T47D (cell line): ENCODE measurements around the gene CCDC15.
"Not testable (repeated sequence)": the region's sequence is repeated elsewhere in the genome, so short reads cannot be mapped to it uniquely, and the experiment has no call there.

ENCODE experiments used
- DNase-seq, 2 experiments: peaks; one replicate each; pipeline versions ENCODE4 v3.0.0 to v3.0.0-alpha.2; 2011 to 2012; ENCODE audit warnings: low read depth in 1 of 2, low spot score in 1 of 2
- JUND ChIP-seq: IDR thresholded peaks from 2 replicates; pipeline ENCODE4 v1.6.1; 2012; ENCODE audit warnings: low read depth
- in situ Hi-C: cut with HindIII; loops from 2 replicates; pipeline ENCODE4 v1.10.0; 2016; ENCODE audit warnings: low sequenced_read_pairs, low pct_unique_long_range_greater_than_20kb

CCDC15 gene

DNA sequence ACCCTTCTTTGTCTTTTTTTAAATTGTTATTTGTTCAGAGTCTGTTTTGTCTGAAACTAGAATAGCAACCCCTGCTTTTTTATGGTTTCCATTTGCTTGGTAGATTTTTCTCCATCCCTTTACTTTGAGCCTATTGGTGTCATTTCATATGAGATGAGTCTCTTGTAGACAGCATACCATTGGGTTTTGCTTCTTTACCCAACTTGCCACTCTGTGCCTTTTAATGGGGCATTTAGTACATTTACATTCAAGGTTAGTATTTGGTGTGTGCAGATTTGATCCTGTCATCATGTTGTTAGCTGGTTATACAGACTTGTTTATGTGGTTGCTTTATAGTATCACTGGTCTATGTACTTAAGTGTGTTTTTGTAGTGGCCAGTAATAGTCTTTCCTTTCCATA, 28.0 kb downstream of the CCDC15 start:
- TF ChIP-seq JUND: no peak
- DNase-seq: no peak
- in situ Hi-C loops: no loop called here

DNA sequence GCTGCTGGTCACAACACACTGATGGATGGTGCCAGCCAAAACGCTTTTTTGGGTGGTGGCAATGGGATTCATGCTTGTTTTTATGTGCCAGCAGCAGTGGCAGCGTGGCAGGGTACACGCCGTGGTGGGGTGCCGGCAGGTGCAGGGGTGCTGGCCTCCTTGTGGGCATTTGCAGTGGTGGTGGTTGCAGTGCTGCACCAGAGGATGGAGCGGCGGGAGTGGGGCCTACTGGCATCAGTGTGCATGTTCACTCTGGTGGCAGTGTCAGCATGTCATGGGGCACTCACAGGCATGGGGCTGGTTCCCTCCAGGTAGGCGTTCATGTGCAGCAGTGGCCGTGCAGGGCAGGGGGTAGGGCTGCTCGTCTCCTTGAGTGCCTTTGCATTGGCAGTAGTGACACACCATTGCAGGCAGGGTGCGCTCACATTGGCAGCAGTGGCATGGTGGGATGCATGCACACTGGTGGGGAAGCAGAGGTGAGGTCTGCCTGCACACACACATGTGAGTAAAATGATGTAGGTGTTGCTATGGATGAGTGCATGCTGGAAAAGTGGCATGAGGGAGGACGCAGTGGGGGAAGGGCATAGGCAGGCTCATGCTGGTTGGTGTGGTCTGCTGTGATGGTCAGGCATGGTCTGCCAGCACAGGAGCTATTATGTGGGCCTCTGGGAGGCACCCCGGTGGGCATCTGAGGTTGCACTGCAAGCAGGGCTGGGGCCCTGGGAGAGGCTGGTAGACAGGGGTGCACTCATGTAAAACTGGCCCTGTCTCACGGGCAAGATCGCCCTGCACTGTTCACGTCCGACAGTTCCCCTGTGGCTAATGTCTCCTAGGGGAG, 29.9 kb downstream of the CCDC15 start:
- in situ Hi-C loops: no loop called here
- no peak for TF ChIP-seq JUND
- no peak for DNase-seq

DNA sequence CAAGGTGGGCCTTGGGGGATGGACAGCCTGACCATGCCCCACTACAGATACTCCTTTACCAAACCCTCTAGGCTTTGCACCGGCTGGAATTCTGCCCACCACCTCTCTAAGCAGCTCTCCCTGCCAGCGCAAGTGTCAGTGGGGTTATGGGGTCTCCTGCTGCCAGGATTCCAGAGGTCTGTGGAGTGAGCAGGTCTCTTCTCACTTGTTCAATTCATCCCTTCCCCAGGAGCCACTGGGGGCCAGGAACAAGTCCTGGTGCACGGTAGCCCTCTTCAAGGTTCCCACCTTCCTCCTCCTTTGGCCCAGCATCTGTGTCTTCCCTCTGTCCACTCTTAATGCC, 30.5 kb downstream of the CCDC15 start:
- in situ Hi-C loops: no loop called here
- DNase-seq: no peak

DNA sequence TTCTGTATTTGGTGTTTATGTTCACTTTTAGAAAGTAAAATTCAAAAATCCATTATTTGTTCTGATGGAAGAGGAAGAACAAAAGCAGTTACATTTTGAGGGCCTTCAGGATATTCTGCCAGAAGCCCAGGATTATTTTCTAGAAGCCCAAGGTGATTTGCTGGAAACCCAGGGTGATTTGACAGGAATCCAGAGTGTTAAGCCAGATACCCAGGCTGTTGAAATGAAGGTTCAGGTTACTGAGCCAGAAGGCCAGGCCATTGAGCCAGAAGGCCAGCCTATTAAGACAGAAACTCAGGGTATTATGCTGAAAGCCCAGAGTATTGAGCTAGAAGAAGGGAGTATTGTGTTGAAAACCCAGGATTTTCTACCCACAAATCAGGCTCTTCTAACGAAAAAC, 33.1 kb downstream of the CCDC15 start:
- no peak for TF ChIP-seq JUND
- DNase-seq: no peak
- in situ Hi-C loops: no loop called here

More for the DNA sequence above, 30.5 kb downstream of the CCDC15 start:
- TF ChIP-seq JUND: no peak

DNA sequence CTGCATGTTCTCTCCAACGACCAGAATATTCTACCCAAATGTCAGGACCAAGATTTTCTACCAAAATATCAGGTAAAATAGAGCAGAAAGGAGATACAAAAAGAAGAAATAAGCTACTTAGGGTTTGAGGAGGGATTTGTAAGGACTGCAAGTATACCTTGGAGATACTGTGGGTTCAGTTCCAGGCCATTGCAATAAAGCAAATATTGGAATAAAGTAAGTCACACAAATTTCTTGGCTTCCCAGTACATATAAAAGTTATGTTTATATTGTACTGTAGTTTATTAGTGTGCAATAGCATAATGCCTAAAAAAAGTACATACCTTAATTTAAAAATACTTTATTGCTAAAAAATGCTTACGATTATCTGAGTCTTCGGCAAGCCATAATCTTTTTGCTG, 34.1 kb downstream of the CCDC15 start:
- DNase-seq: no peak
- no peak for TF ChIP-seq JUND
- in situ Hi-C loops: no loop called here

DNA sequence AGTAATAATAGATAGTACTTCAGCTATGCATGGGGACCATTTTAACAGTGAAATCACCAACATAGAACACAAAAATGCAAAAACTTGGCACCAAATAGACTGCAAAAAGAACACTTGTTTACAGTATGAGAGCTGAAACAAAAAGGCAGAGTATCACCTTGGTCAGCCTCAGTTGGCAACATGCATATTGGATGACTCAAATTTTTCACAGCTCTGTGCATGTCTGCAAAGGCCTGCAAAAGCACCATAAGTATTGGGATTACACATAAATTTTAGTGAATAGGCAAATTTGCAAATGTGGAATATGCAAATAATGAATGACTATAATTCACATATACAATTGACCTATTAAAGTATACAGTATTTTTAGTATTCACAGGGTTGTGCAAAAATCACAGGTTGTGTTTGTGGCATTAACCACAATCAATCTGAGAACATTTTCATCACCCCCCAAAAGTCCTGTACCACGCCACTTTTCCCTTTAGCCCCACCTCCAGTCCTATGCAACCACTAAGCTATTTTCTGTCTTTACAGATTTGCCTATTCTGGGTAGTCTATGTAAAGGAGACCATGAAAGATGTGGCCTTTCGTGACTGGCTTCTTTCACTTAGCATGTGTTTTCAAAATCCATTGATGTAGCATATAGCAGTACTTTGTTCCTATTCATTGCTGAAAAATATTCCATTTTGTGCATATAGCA, 47.2 kb downstream of the CCDC15 start:
- TF ChIP-seq JUND: no peak
- in situ Hi-C loops: no loop called here
- no peak for DNase-seq

DNA sequence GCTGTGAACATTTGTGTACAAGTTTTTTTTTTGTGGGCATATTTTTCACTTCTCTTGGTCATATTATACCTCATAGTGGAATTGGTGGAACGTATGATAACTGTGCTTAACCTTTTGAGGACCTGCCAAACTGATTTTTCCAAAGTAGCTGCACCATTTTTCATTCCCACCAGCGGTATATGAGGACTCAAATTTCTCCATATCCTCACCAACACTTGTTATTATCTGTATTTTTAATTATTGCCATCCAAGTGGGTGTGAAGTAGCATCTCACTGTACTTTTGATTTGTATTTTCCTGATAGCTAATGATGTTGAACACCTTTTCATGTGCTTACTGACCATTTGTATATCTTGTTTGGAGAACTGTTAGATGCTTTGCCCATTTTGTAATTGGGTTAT, 47.8 kb downstream of the CCDC15 start:
- in situ Hi-C loops: no loop called here
- DNase-seq: no peak
- no peak for TF ChIP-seq JUND

DNA sequence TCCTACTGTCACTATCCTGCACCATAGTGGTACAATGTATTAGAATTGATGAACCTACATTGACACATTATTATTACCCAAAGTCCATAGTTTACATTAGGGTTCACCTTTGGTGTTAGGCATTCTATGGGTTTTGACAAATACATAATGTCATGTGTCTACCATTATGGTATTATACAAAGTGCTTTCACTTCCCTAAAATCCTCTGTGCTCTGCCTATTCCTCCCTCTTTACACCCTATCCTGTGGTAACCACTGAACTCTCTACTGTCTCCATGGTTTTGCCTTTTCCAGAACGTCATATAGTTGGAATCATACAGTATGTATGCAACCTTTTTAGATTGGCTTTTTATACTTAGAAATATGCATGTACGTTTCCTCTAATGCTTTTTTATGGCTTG, 51.5 kb downstream of the CCDC15 start:
- TF ChIP-seq JUND: no peak
- DNase-seq: no peak
- in situ Hi-C loops: no loop called here

DNA sequence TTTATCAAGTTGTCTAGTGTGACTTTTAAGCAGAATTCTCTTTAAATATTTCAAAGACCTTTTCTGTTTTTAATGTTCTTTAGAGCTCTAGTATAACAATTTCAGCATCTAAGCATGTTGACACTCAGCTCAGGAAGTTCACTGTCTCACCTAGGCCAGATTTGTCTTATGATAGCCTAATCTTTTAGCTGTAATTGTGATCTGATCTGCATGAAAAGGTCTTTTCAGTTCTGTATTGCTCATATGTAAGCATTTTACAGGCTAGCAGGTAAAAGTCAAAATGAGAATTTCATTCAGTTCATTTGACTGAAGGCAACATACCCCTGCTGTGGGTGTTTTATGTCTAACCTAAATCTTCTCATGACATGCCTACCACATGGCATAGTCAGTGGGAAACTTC, 62.4 kb downstream of the CCDC15 start:
- in situ Hi-C loops: no loop called here
- TF ChIP-seq JUND: no peak
- DNase-seq: no peak

DNA sequence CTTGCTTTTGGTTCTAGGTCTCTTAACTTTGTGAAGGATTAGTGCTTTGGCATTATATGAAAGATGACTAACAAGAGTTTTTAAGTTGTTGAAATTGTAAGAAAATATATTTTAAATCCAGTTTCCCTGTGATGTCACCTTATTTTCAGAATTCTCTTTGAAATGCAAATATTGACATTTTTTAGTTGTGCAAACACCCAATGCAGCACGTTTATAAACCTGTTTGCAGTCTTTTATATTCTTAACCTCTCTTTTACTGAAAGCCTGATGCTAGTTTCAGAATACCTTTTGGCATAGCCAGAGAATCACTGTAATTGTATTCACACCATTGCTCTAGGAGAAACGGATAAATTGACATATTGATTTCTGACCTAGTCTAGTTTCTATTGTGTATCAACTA, 66.3 kb downstream of the CCDC15 start:
- in situ Hi-C loops: no loop called here
- peak; percentile 40 to 59 for DNase-seq
- no peak; the same call in 1 of the 2 replicates for TF ChIP-seq JUND

DNA sequence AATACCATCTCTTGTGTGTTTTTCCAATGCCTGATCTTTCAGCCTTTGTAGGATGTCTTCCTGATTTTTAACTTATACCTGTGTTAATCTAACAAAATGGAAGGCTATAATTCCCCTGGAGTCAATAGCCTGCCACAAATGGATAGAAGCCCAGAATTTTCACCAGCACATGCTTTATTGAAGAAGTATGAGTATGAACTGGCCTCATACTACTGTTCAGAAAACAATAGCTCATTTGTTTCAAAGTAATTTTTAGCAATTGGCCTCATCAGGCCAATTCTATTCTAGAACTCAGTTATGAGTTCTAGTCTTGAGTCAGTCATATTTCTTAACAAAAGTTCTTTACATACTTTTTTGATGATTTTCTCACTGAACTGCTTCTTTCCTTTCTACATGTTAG, 68.5 kb downstream of the CCDC15 start:
- TF ChIP-seq JUND: no peak
- in situ Hi-C loops: no loop called here
- DNase-seq: no peak

DNA sequence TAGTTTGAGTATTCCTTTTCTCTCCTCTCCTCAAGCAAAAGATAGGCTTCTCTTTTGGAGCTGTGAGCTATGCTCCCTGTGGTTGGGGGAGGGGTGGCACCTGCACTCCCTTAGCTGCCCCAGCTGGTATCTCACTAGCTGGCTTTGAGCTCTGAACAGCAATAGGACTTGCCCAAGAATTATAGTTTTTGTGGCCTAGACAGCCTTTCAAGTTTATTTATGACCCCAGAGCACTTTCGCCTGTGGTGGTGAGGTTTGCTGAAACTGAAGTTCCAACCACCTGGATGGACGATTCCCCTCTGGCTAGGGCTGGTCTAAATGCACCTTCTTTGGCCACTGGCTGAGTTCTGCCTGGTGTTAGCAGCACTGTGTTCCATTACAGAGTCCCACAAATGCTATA, 72.0 kb downstream of the CCDC15 start:
- in situ Hi-C loops: no loop called here
- TF ChIP-seq JUND: no peak
- no peak for DNase-seq

DNA sequence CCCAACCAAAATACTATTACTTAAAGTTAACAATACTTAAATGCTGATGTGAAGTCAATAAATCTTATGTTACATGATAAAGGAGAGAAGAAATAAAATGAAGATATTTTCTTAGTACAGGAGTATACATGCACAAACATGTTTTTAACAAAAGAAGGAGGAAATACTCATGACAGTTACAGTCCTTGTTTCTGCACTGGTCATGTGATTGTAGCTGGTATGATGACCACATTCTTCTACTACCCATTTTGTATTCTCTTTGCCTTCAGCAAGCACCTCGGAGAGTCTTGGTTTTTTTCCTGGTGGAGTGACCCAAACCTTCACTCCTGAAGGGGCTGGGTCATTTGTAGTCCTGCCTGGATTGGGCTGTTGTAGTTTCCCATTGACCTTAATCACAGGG, 75.4 kb downstream of the CCDC15 start:
- DNase-seq, in situ Hi-C loops: not testable (repeated sequence)

DNA sequence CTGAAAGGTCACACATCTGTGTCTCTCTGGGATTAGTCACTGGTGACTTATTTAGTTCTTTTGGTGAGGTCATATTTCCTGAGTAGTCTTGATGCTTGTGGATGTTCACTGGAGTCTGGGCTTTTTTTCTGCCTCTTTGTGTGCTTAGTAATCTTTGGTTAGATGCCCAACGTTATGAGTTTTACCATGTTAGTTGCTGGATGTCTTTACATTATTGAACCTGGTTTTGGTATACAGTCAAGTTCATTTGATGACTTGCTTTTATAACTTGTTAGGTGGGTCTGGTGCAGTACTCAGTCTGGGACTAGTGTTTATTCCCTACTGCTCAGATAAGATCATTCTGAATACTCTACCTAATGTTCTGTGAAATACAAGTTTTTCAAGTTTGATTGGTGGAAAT, 82.9 kb downstream of the CCDC15 start:
- DNase-seq: peak in 1 of 2 experiments; percentile 61
- in situ Hi-C loops: no loop called here
- no peak for TF ChIP-seq JUND
